ENCODE data around the gene CEBPA. TPM values are rescaled to one million over a fixed set of nuclear protein-coding genes. Genes with fewer than 3 reads are reported as not detected.
A peak's percentile ranks its signal among the peaks of the same experiment; 100 is the strongest.
"Not testable (repeated sequence)": the region's sequence is repeated elsewhere in the genome, so short reads cannot be mapped to it uniquely, and the experiment has no call there.

The CEBPA gene
- total RNA-seq, 1 experiment from 2014 or later = 0.80 TPM

DNA sequence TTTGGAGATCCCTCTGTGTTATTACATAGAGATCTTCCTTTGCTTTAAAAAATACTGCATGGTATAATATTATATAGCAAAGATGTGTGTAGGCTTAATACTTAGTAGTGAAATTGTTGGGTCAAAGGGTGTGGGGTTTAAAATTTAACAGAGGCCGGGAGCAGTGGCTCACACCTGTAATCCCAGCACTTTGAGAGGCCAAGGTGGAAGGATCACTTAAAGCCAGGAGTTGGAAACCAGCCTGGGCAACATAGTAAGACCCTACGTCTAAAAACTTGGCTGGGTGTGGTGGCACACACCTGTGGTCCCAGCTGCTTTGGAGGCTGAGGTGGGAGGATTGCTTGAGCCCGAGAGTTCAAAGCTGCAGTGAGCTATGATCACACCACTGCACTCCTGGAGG lies 22.3 kb upstream of the CEBPA start:
- DNase-seq (ENCODE audit: low read depth) = no peak

DNA sequence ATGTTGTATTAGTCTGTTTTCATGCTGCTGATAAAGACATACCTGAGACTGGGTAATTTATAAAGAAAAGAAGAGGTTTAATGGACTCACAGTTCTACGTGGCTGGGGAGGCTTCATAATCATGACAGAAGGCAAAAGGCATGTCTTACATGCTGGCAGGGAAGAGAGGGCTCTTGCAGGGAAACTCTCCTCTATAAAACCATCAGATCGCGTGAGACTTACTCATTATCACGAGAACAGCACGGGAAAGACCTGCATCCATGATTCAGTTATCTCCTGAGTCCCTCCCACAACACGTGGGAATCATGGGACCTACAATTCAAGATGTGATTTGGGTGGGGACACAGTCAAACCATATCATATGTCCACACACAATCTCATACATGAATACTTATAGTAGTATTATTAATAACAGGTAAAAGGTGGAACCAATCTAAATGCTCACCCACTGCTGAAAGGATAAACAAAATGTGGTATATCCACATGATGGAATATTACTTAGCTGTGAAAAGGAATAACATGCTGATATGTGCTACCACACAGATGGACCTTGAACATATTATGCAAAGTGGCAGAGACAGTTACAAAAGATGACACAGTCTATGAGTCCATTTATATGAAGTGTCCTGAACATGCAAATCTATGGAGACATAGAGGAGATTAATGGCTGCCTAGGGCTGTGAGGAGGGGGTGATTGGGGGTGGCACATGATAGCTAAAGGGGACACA lies 20.9 kb upstream of the CEBPA start:
- DNase-seq (ENCODE audit: low read depth) = no peak

DNA sequence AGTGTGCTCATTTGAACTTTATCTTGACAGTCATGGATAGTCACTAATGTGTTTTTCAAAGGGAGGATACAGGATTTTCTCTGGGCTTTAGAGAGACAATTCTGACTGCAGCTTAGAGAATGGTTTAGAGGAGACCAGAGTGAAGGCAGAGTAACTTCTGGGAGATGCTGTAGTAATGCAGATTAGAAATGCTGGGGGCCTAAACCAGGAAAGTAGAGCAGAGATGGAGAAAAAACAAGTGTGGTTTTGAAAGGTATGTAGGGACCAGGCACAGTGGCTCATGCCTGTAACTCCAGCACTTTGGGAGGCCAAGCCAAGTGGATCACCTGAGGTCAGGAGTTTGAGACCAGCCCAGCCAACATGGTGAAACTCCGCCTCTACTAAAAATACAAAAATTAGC lies 18.3 kb upstream of the CEBPA start:
- DNase-seq (ENCODE audit: low read depth) = no peak

DNA sequence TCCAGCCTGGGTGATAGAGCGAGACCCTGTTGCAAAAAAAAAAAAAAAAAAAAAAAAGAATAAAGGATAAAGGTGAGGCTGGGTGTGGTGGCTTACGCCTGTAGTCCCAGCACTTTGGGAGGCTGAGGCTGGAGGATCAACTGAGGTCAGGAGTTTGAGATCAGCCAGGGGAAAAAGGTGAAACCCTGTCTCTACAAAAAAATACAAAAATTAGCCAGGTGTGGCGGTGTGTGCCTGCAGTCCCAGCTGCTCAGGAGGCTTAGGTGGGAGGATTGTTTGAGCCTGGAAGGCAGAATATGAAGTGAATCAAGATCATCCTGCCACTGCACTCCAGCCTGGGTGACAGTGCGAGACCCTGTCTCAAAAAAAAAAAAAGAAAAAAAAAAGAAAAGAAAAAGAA lies 15.7 kb upstream of the CEBPA start:
- not testable (repeated sequence) for DNase-seq (ENCODE audit: low read depth)

DNA sequence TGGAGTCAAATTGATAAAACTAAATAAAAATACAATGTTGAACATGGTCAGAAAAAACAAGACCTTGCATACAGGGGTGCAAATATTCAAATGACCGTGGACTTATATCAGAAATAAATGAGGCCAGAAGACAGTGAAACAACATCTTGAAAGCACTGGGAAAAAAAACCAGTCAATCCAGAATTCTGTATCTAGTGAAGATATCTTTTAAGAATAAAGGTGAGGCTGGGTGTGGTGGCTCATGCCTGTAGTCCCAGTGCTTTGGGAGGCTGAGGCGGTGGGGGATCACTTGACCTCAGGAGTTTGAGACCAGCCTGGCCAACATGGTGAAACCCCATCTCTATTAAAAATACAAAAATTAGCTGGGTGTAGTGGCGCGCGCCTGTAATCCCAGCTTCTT lies 15.2 kb upstream of the CEBPA start:
- DNase-seq (ENCODE audit: low read depth) = no peak

DNA sequence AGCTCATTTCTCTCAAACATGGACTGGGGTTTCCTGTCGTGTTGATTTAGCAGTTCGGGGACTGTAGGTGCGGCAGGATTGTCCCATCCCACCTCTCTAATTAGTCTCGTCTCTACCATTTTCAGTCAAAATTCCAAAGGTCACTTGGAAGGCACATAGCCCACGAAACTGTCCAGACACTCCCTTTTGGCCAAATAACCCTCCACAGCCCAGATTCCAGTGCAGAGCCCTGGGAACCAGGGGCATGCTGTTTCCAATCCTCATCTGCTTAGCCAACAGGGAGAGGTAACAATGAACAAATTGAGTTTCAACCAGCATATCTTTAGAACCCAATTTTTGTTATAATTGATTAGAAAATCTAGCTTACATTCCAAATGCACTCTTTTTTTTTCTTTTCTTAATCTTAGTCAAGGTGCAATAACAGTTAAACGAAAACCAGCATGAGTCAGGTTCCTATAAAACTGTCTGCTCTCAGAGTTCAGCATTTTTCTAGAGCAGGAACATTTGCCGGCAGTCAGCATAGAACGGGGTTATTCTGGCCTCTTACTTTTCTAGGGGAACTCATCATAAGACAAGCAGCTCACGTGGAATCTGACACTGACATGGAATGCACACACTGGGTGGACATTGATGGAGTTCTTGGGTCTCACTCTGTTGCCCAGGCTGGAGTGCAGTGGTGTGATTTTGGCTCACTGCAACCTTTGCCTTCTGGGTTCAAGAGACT lies 14.4 kb upstream of the CEBPA start:
- no peak for DNase-seq (ENCODE audit: low read depth)

DNA sequence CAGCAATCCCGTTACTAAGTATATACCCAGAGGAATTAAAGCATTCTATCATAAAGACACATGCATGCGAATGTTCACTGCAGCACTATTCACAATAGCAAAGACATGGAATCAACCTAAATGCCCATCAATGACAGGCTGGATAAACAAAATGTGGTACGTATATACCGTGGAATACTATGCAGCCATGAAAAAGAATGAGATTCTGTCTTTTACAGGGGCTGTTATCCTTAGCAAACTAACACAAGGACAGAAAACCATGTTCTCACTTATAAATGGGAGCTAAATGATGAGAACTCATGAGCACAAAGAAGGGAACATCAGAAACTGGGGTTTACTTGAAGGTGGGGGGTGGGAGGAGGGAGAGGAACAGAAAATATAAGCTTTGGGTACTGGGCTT lies 10.5 kb upstream of the CEBPA start:
- DNase-seq (ENCODE audit: low read depth) = not testable (repeated sequence)

DNA sequence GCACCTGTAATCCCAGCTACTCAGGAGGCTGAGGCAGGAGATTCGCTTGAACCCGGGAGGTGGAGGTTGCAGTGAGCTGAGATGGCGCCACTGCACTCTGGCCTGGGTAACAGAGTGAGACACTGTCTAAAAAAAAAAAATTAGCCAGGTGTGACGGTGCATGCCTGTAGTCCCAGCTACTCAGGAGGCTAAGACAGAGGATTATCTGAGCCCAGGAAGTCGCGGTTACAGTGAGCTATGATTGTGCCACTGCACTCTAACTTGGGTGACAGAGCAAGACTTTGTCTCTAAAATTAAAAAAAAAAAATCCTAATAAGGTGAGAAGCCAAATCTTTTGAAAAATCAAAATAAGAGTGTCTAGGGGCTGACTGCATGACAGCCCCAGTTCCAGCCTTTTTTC lies 9.7 kb upstream of the CEBPA start:
- no peak for DNase-seq (ENCODE audit: low read depth)

DNA sequence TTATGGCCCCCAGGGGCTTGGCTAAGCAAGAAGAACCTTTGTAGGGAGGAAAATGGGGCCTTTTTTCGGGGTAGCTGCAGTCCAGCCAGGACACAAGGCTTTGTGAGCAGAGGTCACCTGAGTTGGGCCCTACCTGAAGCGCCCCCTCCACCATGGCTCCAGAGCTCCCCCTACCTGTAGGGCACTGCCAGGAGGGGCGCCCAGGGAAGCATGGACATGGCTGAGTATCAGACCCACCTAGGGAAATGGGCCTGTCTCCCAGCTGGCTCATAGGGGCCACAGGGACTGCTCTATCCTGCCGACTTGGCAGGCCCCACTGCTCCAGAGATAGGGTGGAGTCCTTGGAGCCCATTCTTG lies 9.0 kb upstream of the CEBPA start:
- no peak for DNase-seq (ENCODE audit: low read depth)

DNA sequence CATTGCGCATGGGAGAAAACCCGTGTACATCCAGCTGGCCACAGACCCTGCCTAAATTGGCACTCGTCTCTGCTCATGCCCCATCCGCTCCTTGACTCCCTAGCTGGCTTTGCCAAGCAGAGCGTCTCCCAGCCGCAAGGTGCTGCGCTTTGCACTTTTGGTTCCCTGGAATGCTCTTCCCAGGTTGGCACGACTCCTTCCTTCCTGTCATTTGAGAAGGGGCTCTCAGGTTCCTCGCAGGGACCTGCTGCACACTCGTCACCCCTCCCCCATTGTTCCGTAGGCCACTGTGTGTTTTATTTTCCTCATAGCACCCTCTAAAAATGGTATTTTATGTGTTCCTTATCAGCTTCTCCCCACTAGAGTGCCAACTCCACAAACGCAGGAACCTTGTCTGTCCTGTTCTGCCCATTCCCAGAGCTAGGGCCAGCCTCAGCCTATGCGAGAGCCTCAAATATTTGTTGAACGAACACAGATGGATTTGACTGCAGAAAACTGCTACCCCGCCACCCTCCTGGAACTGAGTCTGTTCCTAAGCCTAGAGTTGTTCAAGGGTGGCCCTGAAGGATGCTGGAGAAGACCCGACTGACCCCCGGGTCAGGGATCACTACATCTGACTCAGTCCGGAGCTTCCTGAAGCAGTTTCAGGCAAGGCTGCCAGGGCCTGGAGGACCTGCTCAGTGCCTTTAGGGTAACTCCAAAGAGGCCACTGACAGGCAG lies 8.4 kb upstream of the CEBPA start:
- no peak for DNase-seq (ENCODE audit: low read depth)

DNA sequence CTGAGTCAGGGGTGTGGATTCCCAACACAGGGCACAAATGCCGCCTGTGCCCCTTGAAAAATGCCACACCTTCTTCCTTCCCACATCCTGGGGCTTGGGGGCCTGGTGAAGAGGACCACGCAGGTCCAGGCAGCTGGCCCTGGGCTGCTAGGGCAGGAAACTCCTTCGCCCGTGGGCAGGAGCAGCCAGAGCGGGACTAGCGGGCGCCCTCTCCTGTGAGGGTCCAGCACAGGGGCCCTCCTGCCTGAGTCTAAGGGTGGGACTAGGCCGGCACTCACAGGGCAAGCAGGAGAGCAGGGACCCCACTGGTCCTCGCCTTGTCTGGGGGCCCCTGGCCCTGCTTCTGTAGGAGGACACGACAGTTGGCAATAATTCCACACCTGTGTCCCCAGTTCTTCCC lies 7.5 kb upstream of the CEBPA start:
- no peak for DNase-seq (ENCODE audit: low read depth)

DNA sequence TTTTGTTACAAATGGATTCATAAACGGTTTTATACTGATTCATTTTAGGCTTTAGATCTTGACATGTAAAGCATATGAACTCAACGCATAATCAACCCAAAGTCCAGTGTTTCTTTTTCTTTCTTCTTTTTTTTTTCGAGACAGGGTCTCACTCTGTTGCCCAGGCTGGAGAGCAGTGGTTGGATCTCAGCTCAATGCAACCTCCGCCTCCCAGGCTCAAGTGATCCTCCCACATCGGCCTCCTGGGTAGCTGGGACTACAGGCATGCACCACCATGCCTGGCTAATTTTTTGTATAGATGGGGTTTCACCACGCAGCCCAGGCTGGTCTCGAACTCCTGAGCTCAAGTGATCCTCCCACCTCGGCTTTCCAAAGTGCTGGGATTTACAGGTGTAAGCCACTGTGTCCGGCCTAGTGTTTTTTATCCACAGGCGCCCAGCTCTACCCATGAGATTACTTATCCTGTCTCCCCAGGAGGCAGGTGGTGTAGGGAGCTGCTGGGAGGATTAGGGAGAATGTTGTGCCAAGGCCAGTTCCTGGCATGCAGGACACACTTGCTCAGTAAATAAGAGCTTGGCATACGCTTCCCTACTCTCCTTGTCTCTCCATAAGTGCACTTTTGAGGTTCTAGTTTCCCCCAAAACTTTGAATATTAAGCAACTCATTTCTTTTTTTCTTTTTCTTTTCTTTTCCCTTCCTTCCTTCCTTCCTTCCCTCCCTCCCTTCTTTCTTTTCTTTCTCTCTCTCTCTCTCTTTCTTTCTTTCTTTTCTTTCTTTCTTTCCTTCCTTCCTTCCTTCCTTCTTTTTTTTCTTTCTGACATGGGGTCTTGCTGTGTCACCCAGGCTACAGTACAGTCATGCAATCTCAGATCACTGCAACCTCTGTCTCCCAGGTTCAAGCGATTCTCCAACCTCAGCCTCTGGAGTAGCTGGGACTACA lies 4.8 kb upstream of the CEBPA start:
- DNase-seq (ENCODE audit: low read depth) = no peak

DNA sequence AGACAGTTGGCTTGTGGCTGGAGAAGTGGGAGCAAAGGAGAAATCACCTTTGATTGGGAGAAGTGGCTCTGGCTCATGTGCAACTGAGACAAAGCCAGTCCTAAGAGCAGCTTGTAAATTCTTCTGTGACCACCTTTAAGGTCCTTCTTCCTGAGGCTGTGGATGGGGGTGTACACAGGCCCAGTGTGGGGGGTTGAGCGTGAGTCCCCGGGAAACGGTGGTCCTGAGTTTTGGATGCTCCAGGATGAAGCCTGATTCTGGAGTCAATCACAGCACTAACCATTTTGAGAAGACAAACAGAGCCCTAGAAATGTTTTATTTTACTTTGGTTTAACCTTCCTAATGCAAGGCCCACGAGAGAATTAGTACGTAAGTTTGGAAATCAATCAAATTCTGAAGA lies 3.9 kb upstream of the CEBPA start:
- no peak for DNase-seq (ENCODE audit: low read depth)

DNA sequence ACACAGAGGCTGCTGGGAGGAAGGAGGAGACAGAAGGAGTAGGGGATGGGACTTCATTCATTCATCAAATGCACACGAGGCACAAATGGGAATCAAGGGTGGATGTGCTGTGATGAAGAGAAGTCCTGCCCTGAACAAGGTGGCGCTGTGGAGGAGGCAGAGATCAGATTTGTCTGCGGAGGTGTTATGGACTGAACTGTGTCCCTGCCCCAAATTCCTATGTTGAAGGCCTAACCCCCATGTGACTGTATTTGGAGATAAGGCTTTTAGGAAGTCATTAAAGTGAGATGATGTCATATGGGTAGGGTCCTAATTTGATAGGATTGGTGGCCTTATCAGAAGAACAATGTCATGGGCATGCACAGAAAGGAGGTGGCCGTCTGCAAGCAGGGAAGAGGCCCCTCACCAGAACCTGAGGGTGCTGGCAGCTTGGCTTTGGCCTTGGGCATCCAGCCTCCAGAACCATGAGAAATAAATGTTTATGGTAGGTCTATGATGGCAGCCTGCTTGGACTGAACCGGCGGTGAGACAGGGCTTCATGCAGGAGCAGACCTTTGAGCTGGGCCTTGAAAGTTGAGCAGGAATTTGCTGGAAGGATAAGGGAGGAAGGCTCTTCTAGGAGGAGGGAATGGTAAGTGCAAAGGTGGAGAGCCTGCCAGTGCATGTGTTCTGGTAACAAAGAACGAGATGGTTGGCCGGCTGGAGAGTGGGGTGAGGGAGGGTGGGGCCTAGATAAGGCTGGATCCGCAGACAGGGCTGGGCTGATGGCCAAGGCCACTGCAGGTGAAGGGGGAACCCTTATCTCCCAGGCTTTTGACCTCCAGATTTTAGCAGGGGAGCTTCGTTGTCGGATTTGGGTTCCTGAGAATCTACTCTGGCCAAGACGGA lies 2.7 kb upstream of the CEBPA start:
- DNase-seq (ENCODE audit: low read depth) = no peak

DNA sequence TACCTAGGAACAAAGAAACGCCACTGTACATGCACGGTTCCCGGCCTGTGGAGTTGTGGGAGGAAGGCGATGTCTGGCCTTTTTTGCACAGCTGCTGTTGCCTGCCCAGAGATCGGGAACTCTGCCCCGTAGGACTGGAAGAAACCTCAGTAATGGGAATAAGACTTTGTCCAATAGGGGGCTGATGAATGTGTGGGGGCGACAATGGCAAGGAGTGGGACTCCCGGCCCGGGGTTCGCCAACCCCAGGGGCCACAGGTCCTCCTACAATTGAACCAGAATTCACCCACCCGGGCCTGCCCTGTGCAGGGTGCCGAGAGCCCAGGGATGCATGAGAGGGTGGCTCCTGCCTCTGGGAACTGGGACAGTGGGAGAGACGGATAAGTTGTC lies 2.0 kb upstream of the CEBPA start:
- DNase-seq (ENCODE audit: low read depth) = no peak

DNA sequence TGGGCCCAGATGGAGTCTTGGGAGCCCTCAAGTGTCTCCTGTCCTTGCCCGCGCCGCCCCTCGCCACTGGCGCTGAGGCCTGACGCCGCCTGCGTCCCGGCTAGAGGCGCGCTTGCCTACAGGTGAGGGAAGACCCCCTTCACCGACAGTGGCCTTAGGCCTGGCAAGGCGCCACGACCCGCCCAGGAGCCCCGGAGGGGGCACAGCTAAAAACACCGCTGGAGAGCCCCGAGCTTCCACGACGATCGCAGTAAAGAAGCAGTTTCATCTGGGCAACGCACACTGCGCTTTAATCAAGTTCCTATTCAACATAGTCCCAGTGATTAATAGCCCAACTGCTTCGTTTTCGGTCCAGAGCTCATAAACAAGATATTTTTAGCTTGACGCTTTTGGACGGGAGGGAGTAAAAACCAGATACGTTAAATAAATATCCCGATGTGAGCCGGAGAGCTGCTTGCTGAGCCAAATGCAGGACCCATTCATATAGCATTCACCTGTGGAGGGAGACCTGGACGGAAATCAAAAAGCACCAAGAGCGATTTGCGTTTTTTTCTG lies 1.5 kb upstream of the CEBPA start:
- DNase-seq (ENCODE audit: low read depth) = no peak

DNA sequence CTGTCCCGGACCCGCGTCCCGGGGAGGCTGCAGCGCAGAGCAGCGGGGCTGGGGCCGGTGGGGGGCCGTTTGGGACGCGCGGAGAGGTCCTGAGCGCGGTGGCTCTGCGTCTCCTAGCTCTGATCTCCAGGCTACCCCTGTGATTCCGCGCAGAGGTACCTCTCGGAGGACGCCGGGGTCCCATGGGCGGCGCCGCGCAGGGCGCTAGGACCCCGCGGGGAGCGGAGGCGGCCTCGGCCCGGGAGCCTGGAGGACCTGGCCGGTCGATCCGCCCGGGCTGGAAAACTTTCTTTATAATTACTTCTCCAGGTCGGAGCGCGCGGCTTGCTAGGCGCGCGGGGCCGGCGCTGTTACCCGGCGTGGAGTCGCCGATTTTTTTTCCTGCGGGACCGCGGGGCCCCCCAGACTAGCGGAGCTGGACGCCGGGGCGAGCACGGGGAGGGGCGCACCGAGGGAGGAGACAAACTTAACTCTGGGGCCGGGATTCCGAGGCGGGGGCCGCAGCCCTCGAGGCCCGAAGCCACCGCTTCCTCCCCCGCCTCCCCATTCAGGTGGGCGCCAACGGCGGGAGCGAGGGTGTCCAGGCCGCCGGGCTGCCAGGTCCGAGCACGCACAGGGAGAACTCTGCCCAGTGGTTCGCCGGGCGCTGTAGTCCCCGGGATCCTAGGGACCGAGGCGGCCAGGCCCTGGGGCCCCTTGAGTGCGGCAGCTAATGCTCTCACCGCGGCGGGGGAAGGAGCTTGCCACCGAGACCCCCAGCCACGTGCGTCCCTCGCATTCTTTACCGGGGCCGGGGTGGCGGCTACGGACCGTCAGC lies 848 bp upstream of the CEBPA start:
- peak; percentile 63 for DNase-seq (ENCODE audit: low read depth)

DNA sequence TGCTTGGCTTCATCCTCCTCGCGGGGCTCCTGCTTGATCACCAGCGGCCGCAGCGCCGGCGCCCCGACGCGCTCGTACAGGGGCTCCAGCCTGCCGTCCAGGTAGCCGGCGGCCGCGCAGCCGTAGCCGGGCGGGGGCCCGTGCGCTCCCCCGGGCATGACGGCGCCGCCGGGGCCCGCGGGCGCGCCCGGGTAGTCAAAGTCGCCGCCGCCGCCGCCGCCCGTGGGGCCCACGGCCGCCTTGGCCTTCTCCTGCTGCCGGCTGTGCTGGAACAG lies 497 bp downstream of the CEBPA start:
- no peak for DNase-seq (ENCODE audit: low read depth)

DNA sequence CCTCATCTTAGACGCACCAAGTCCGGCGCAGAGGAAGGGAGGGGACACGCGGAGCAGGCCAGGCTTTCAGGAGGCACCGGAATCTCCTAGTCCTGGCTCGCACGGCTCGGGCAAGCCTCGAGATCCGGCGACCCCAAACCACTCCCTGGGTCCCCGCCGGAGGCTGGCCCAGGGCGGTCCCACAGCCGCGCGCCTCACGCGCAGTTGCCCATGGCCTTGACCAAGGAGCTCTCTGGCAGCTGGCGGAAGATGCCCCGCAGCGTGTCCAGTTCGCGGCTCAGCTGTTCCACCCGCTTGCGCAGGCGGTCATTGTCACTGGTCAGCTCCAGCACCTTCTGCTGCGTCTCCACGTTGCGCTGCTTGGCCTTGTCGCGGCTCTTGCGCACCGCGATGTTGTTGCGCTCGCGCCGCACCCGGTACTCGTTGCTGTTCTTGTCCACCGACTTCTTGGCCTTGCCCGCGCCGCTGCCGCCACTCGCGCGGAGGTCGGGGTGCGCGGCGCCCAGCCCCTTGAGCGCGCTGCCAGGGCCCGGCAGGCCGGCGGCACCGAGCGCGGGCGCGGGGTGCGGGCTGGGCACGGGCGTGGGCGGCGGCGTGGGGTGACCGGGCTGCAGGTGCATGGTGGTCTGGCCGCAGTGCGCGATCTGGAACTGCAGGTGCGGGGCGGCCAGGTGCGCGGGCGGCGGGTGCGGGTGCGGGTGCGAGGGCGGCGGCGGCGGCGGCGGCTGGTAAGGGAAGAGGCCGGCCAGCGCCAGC lies 1.0 kb downstream of the CEBPA start:
- no peak for DNase-seq (ENCODE audit: low read depth)

DNA sequence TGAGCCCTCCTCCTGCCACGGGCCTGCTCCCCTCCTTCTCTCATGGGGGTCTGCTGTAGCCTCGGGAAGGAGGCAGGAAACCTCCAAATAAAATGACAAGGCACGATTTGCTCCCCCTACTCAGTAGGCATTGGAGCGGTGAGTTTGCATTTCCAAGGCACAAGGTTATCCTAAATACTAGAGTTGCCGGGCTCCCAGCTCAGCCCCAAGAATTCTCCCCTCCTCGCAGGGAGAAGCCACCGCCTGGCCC lies 1.5 kb downstream of the CEBPA start:
- DNase-seq (ENCODE audit: low read depth) = no peak
